ENCODE measurements around the gene HEMK1.

HEMK1 gene

GRCh38 chr3:50577348-50577747 is 8.0 kb downstream of the HEMK1 start:
- no peaks in the 10 kb centered on the region for H3K79me2 ChIP-seq (ENCODE audit: control insufficient read depth, low read length)
- H3K4me3 ChIP-seq (ENCODE audit: low read length), result no peak overlapping the region
- no peaks in the 10 kb centered on the region for H4K20me1 ChIP-seq (ENCODE audit: control insufficient read depth, insufficient read depth, low read depth, low read length)
- no peak overlapping the region for H3K27ac ChIP-seq (ENCODE audit: low read depth, low read length)
- no peak overlapping the region for H3K4me2 ChIP-seq (ENCODE audit: low read length)
- no peaks in the 10 kb centered on the region for H3F3A ChIP-seq (ENCODE audit: control insufficient read depth, insufficient read depth)
- no peaks in the 10 kb centered on the region for H3K9me3 ChIP-seq (ENCODE audit: control insufficient read depth, insufficient read depth, low read length)
- TF ChIP-seq CTCF (IDR thresholded peaks at IDR 0.05; ENCODE audit: low read depth, low read length, poor library complexity, severe bottlenecking) (no peak), EZH2phosphoT487 (IDR thresholded peaks at IDR 0.05; ENCODE audit: borderline replicate concordance, low read length) (no peak)
- no peaks in the 10 kb centered on the region for H3K4me1 ChIP-seq (ENCODE audit: control insufficient read depth, low read length)
- no peaks in the 10 kb centered on the region for H3K9me2 ChIP-seq (replicated peaks; ENCODE audit: control insufficient read depth, low read length)
- H3K27me3 ChIP-seq (ENCODE audit: control insufficient read depth, low read length), result no peaks in the 10 kb centered on the region
- peaks cover 8% of the 10 kb centered on the region for H3K36me3 ChIP-seq (ENCODE audit: control insufficient read depth, low read length)

GRCh38 chr3:50580683-50581458 is 11.5 kb downstream of the HEMK1 start:
- no peak overlapping the region for H3K4me2 ChIP-seq (ENCODE audit: low read length)
- H3F3A ChIP-seq (ENCODE audit: control insufficient read depth, insufficient read depth), result no peaks in the 10 kb centered on the region
- no peak overlapping the region for H3K4me3 ChIP-seq (ENCODE audit: low read length)
- no peaks in the 10 kb centered on the region for H3K36me3 ChIP-seq (ENCODE audit: control insufficient read depth, low read length)
- H3K27ac ChIP-seq (ENCODE audit: low read depth, low read length), result no peak overlapping the region
- H3K9me2 ChIP-seq (replicated peaks; ENCODE audit: control insufficient read depth, low read length), result no peaks in the 10 kb centered on the region
- TF ChIP-seq EZH2phosphoT487 (IDR thresholded peaks at IDR 0.05; ENCODE audit: borderline replicate concordance, low read length) (no peak), CTCF (IDR thresholded peaks at IDR 0.05; ENCODE audit: low read depth, low read length, poor library complexity, severe bottlenecking) (no peak)
- no peaks in the 10 kb centered on the region for H3K4me1 ChIP-seq (ENCODE audit: control insufficient read depth, low read length)
- no peaks in the 10 kb centered on the region for H3K79me2 ChIP-seq (ENCODE audit: control insufficient read depth, low read length)
- H3K9me3 ChIP-seq (ENCODE audit: control insufficient read depth, insufficient read depth, low read length), result no peaks in the 10 kb centered on the region
- no peaks in the 10 kb centered on the region for H3K27me3 ChIP-seq (ENCODE audit: control insufficient read depth, low read length)
- H4K20me1 ChIP-seq (ENCODE audit: control insufficient read depth, insufficient read depth, low read depth, low read length), result no peaks in the 10 kb centered on the region

GRCh38 chr3:50581459-50581842 is 12.1 kb downstream of the HEMK1 start:
- Histone ChIP-seq H3K27ac (ENCODE audit: low read depth, low read length) (no peak overlapping the region), H3F3A (ENCODE audit: control insufficient read depth, insufficient read depth) (no peaks in the 10 kb centered on the region), H4K20me1 (ENCODE audit: control insufficient read depth, insufficient read depth, low read depth, low read length) (no peaks in the 10 kb centered on the region), H3K4me1 (ENCODE audit: control insufficient read depth, low read length) (no peaks in the 10 kb centered on the region), H3K4me3 (ENCODE audit: low read length) (no peak overlapping the region), H3K36me3 (ENCODE audit: control insufficient read depth, low read length) (no peaks in the 10 kb centered on the region), H3K9me3 (ENCODE audit: control insufficient read depth, insufficient read depth, low read length) (no peaks in the 10 kb centered on the region), H3K27me3 (ENCODE audit: control insufficient read depth, low read length) (no peaks in the 10 kb centered on the region), H3K79me2 (ENCODE audit: control insufficient read depth, low read length) (no peaks in the 10 kb centered on the region), H3K4me2 (ENCODE audit: low read length) (no peak overlapping the region), H3K9me2 (replicated peaks; ENCODE audit: control insufficient read depth, low read length) (no peaks in the 10 kb centered on the region)
- TF ChIP-seq CTCF (IDR thresholded peaks at IDR 0.05; ENCODE audit: low read depth, low read length, poor library complexity, severe bottlenecking) (no peak), EZH2phosphoT487 (IDR thresholded peaks at IDR 0.05; ENCODE audit: borderline replicate concordance, low read length) (no peak)

Measured in DOHH2 (cell line).